OCI-LY7 (cell line): ENCODE data around the gene CTPS1.

Experiments
- EZH2phosphoT487 ChIP-seq: fragments of 200-600 bp; sonication (generic); IDR thresholded peaks from 2 replicates; pipeline ENCODE4 v1.6.1; 2018; ENCODE audit warnings: low read depth, borderline replicate concordance, mild to moderate bottlenecking, mixed run types, antibody characterized with exemption, low read length, moderate library complexity, mixed read lengths
- TF ChIP-seq, protein P1 (sequence below): fragments of 200-600 bp; sonication (generic); conservative IDR thresholded peaks from 2 replicates; pipeline ENCODE4 v1.5.1; 2014; ENCODE audit warnings: mild to moderate bottlenecking, antibody characterized with exemption, low read length, moderate library complexity, mixed read lengths

GRCh38 chr1:40983286-40983685 is 3.8 kb downstream of the CTPS1 start:
- TF ChIP-seq, protein P1, sequence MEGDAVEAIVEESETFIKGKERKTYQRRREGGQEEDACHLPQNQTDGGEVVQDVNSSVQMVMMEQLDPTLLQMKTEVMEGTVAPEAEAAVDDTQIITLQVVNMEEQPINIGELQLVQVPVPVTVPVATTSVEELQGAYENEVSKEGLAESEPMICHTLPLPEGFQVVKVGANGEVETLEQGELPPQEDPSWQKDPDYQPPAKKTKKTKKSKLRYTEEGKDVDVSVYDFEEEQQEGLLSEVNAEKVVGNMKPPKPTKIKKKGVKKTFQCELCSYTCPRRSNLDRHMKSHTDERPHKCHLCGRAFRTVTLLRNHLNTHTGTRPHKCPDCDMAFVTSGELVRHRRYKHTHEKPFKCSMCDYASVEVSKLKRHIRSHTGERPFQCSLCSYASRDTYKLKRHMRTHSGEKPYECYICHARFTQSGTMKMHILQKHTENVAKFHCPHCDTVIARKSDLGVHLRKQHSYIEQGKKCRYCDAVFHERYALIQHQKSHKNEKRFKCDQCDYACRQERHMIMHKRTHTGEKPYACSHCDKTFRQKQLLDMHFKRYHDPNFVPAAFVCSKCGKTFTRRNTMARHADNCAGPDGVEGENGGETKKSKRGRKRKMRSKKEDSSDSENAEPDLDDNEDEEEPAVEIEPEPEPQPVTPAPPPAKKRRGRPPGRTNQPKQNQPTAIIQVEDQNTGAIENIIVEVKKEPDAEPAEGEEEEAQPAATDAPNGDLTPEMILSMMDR: no peak
- TF ChIP-seq EZH2phosphoT487: no peak
